ENCODE data around the gene EZH2. TPM values are rescaled to one million over a fixed set of nuclear protein-coding genes. Genes with fewer than 3 reads are reported as not detected.
A peak's percentile ranks its signal among the peaks of the same experiment; 100 is the strongest.

Gene EZH2
- polyA plus RNA-seq, 1 of the 3 experiments (the other 2 are of a cell fraction) = 30.6 TPM

- H4K20me1 ChIP-seq (ENCODE audit: insufficient read depth) = peaks cover 60% of the 10 kb centered on the region; the same call in 1 of the 2 replicates
- no peaks in the 10 kb centered on the region for H3K27me3 ChIP-seq (ENCODE audit: insufficient read depth)
- no peak overlapping the region for H3K4me3 ChIP-seq (ENCODE audit: low read depth in 2 of 2, low read length in 1 of 2)
- peaks cover 0 to 8% of the 10 kb centered on the region in 2 experiments for H3K36me3 ChIP-seq (replicated peaks in 1 of 2; ENCODE audit: control insufficient read depth in 1 of 2, insufficient read depth in 2 of 2, low read length in 1 of 2)
- no peak overlapping the region for H2AFZ ChIP-seq (ENCODE audit: low read depth)
- ChIA-PET POLR2A (interaction anchor here (0.7 kb wide), 1 partner anchor 11 kb away, joined by 3 read pairs; no protein-coding TSS in a partner anchor), CTCF (interaction anchor here (1.0 to 3.4 kb wide), 3 partner anchors 8 to 273 kb away, joined by 3 to 37 read pairs (median 3); no protein-coding TSS in a partner anchor)
- DNase-seq = peak; percentile 31
- H3K4me1 ChIP-seq (ENCODE audit: control insufficient read depth in 1 of 2, insufficient read depth in 2 of 2, low read depth in 1 of 2, low read length in 1 of 2) = peaks cover 26 to 43% of the 10 kb centered on the region in 2 experiments
- peaks cover 100% of the 10 kb centered on the region for H3K79me2 ChIP-seq (ENCODE audit: insufficient read depth)
- WGBS (ENCODE audit: low lambda C conversion rate) = 74% methylated on average over 9 of the region's 9 CpGs
- no peak overlapping the region; the same call in 1 of the 2 replicates for H3K9ac ChIP-seq
- peak overlapping the region in 1 of 2 experiments; percentile 60; a peak in 2 of 4 replicates for H3K27ac ChIP-seq (ENCODE audit: low read depth in 2 of 2, low read length in 1 of 2)
- H3K9me3 ChIP-seq = no peaks in the 10 kb centered on the region
- H3K4me2 ChIP-seq = peak overlapping the region; percentile 41
- H3K9me2 ChIP-seq = no peaks in the 10 kb centered on the region
- H3F3A ChIP-seq (replicated peaks; ENCODE audit: insufficient read depth) = no peaks in the 10 kb centered on the region
- TF ChIP-seq TEAD4 (IDR thresholded peaks at IDR 0.05; ENCODE audit: borderline replicate concordance, insufficient read depth) (peak; percentile 23; the same call in 1 of the 2 replicates), JUND (IDR thresholded peaks at IDR 0.05) (no peak), YY1 (IDR thresholded peaks at IDR 0.05; ENCODE audit: low read depth) (no peak), FOXJ3 (CRISPR knock-in tag; IDR thresholded peaks at IDR 0.05) (no peak), TAF1 (IDR thresholded peaks at IDR 0.05; ENCODE audit: borderline replicate concordance, low read depth, low read length) (no peak), FOSL2 (IDR thresholded peaks at IDR 0.05; ENCODE audit: borderline replicate concordance, low read depth) (no peak), RAD21 (IDR thresholded peaks at IDR 0.05; ENCODE audit: low read length) (no peak), PBX3 (IDR thresholded peaks at IDR 0.05) (peak; percentile 68), RXRA (IDR thresholded peaks at IDR 0.05; ENCODE audit: borderline replicate concordance, low read depth) (no peak), SMC3 (IDR thresholded peaks at IDR 0.05; ENCODE audit: low read depth, low read length) (no peak), RCOR1 (IDR thresholded peaks at IDR 0.05; ENCODE audit: low read length) (no peak; the same call in 1 of the 2 replicates), MXI1 (IDR thresholded peaks at IDR 0.05; ENCODE audit: low read depth, low read length) (no peak), IRF3 (IDR thresholded peaks at IDR 0.05; ENCODE audit: low read depth, low read length) (no peak), GABPA (IDR thresholded peaks at IDR 0.05; ENCODE audit: low read depth) (no peak), RFX5 (IDR thresholded peaks at IDR 0.05; ENCODE audit: low read length) (no peak), GATA2 (CRISPR knock-in tag; IDR thresholded peaks at IDR 0.05) (peak; percentile 46; the same call in 1 of the 2 replicates), POLR2AphosphoS5 (IDR thresholded peaks at IDR 0.05; ENCODE audit: low read depth, low read length) (no peak), USF1 (IDR thresholded peaks at IDR 0.05; ENCODE audit: borderline replicate concordance, low read depth) (no peak), EP300 (IDR thresholded peaks at IDR 0.05; ENCODE audit: borderline replicate concordance in 1 of 2, low read depth in 1 of 2, low read length in 1 of 2) (peak in 1 of 2 experiments; percentile 29; a peak in 1 of 4 replicates), TCF12 (IDR thresholded peaks at IDR 0.05) (peak; percentile 53), FOXM1 (IDR thresholded peaks at IDR 0.05; ENCODE audit: low read depth) (no peak)
- TF ChIP-seq, protein P1, sequence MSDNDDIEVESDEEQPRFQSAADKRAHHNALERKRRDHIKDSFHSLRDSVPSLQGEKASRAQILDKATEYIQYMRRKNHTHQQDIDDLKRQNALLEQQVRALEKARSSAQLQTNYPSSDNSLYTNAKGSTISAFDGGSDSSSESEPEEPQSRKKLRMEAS (IDR thresholded peaks at IDR 0.05; ENCODE audit: low read depth) = no peak
- TF ChIP-seq, protein P2, sequence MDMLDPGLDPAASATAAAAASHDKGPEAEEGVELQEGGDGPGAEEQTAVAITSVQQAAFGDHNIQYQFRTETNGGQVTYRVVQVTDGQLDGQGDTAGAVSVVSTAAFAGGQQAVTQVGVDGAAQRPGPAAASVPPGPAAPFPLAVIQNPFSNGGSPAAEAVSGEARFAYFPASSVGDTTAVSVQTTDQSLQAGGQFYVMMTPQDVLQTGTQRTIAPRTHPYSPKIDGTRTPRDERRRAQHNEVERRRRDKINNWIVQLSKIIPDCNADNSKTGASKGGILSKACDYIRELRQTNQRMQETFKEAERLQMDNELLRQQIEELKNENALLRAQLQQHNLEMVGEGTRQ (IDR thresholded peaks at IDR 0.05; ENCODE audit: borderline replicate concordance, low read depth, low read length) = no peak
Measured at GRCh38 chr7:148847815-148848734, 36.0 kb downstream of the EZH2 start.

All from SK-N-SH (cell line).